Uterus (tissue), 4 donors: ENCODE measurements around the gene PPP2R3A. TPM values are rescaled to one million over a fixed set of nuclear protein-coding genes. Genes with fewer than 3 reads are reported as not detected.

Experiments used
- DNase-seq, 2 donors: peaks; one replicate each; pipeline ENCODE4 v3.0.0-alpha.2; 2019 to 2020
- H3K27ac ChIP-seq, 2 donors: fragments of 200-600 bp; sonication (generic); 1 replicate in 1 of 2; 2 replicates in 1 of 2; pipeline ENCODE4 v1.5.1; 2016 to 2018
- H3K27me3 ChIP-seq, 2 donors: fragments of 200-600 bp; sonication (generic); one replicate each; pipeline ENCODE4 v1.5.1; 2018 to 2019; ENCODE audit warnings: control low read depth in 1 of 2
- H3K36me3 ChIP-seq, 2 donors: fragments of 200-600 bp; sonication (generic); one replicate each; pipeline ENCODE4 v1.5.1; 2019; ENCODE audit warnings: control low read depth in 1 of 2
- H3K4me1 ChIP-seq, 2 donors: fragments of 200-600 bp; sonication (generic); one replicate each; pipeline ENCODE4 v1.5.1; 2018 to 2019; ENCODE audit warnings: control low read depth in 1 of 2
- H3K4me3 ChIP-seq, 2 donors: fragments of 200-600 bp; sonication (generic); 1 replicate in 1 of 2; 2 replicates in 1 of 2; pipeline ENCODE4 v1.5.1; 2018 to 2019; ENCODE audit warnings: mild to moderate bottlenecking in 1 of 2
- H3K9me3 ChIP-seq, 2 donors: fragments of 200-600 bp; sonication (generic); one replicate each; pipeline ENCODE4 v1.5.1; 2019; ENCODE audit warnings: control low read depth in 1 of 2
- POLR2A ChIP-seq, 2 donors: fragments of 450-650 bp; IDR thresholded peaks; one replicate each; pipeline ENCODE4 v1.6.1; 2016; ENCODE audit warnings: antibody characterized with exemption in 2 of 2, mild to moderate bottlenecking in 1 of 2, moderate library complexity in 1 of 2
- intact Hi-C: fragments of 100-400 bp; cut with DNase I; formaldehyde crosslinking; loops from one replicate; pipeline ENCODE4 v1.15.1; 2023; ENCODE audit warnings: low total_unique reads
- total RNA-seq, 4 donors: library from RNA; depleted of rRNA in 3 of 4; stranded (reverse); fragments of >200 nt in 3 of 4; gene quantifications; one replicate each; pipeline versions ENCODE4 v1.1.0 to v1.2.4, GENCODE V29; 2014 to 2023
- TF ChIP-seq, protein P1 (sequence below), 4 experiments: fragments of 200-600 bp in 2 of 4; fragments of 450-650 bp in 2 of 4; sonication (generic) in 2 of 4; IDR thresholded peaks; one replicate each; pipeline ENCODE4 v1.5.1; 2016 to 2019; ENCODE audit warnings: antibody characterized with exemption in 4 of 4, mild to moderate bottlenecking in 2 of 4, moderate library complexity in 1 of 4
- donor health status: DM: yes; HTN: yes; CAD: no.

Gene PPP2R3A
- total RNA-seq, 4 donors from 2014 or later: 8.5 to 22.9 (median 18.1) TPM

- Histone ChIP-seq H3K27ac (no peak overlapping the region), H3K4me3 (no peak overlapping the region), H3K27me3 (no peaks in the 10 kb centered on the region), H3K4me1 (peaks cover 0 to 6% of the 10 kb centered on the region in 2 donors), H3K9me3 (no peaks in the 10 kb centered on the region), H3K36me3 (no peaks in the 10 kb centered on the region)
- DNase-seq: no peak
- intact Hi-C loops: no loop called here
- TF ChIP-seq POLR2A (IDR thresholded peaks at IDR 0.05): no peak
- TF ChIP-seq, protein P1, sequence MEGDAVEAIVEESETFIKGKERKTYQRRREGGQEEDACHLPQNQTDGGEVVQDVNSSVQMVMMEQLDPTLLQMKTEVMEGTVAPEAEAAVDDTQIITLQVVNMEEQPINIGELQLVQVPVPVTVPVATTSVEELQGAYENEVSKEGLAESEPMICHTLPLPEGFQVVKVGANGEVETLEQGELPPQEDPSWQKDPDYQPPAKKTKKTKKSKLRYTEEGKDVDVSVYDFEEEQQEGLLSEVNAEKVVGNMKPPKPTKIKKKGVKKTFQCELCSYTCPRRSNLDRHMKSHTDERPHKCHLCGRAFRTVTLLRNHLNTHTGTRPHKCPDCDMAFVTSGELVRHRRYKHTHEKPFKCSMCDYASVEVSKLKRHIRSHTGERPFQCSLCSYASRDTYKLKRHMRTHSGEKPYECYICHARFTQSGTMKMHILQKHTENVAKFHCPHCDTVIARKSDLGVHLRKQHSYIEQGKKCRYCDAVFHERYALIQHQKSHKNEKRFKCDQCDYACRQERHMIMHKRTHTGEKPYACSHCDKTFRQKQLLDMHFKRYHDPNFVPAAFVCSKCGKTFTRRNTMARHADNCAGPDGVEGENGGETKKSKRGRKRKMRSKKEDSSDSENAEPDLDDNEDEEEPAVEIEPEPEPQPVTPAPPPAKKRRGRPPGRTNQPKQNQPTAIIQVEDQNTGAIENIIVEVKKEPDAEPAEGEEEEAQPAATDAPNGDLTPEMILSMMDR (IDR thresholded peaks at IDR 0.05): no peak
Observed at GRCh38 chr3:136146981-136147729, 181.6 kb downstream of the PPP2R3A start.

- no peak for DNase-seq
- intact Hi-C loops: no loop called here
- Histone ChIP-seq H3K4me1 (no peaks in the 10 kb centered on the region), H3K27ac (no peak overlapping the region), H3K4me3 (no peak overlapping the region), H3K27me3 (no peaks in the 10 kb centered on the region), H3K9me3 (no peaks in the 10 kb centered on the region), H3K36me3 (no peaks in the 10 kb centered on the region)
- TF ChIP-seq, protein P1 (IDR thresholded peaks at IDR 0.05): no peak
- TF ChIP-seq POLR2A (IDR thresholded peaks at IDR 0.05): no peak
Observed at GRCh38 chr3:136149667-136150066, 184.1 kb downstream of the PPP2R3A start.

- TF ChIP-seq, protein P1 (IDR thresholded peaks at IDR 0.05): no peak
- no peak for TF ChIP-seq POLR2A (IDR thresholded peaks at IDR 0.05)
- intact Hi-C loops: no loop called here
- no peak for DNase-seq
- H3K4me3 ChIP-seq: no peak overlapping the region
- H3K36me3 ChIP-seq: no peaks in the 10 kb centered on the region
- no peaks in the 10 kb centered on the region for H3K27me3 ChIP-seq
- H3K4me1 ChIP-seq: no peaks in the 10 kb centered on the region
- H3K27ac ChIP-seq: no peak overlapping the region
- H3K9me3 ChIP-seq: no peaks in the 10 kb centered on the region
Observed at GRCh38 chr3:136151219-136151618, 185.7 kb downstream of the PPP2R3A start.

DNA sequence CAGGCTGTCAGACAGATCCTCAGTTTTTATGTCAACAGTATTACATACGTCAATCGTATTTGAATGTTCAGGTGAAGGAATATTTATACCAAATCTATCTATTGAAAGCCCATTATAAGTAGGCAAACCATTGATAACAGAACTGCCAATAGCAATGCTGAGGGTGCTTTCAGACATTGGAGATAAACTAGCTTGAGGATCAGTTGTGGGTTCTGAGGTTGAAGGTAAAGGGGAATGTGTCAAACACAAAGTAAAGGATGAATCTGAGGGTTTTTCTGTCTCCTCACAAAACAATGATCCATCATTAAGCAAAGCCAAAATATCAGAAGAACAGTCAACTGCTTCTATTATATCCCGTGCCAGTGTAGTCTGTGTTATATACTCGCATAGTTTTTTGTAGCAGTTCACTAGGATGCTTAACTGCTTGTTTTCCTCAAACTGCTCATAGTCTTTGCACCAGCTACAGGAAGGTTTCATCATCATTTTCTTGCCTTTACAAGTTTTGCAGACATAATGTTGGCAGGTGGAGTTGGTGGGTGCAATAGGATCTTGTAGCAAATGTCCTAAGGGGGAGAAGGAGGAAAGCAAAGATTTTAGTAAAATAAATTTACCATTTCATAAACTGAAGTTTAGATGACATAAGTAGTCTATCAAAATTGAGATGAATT is 186.8 kb downstream of the PPP2R3A start:
- H3K27ac ChIP-seq: no peak overlapping the region
- H3K4me1 ChIP-seq: no peaks in the 10 kb centered on the region
- H3K9me3 ChIP-seq: no peaks in the 10 kb centered on the region
- H3K4me3 ChIP-seq: no peak overlapping the region
- intact Hi-C loops: no loop called here
- no peaks in the 10 kb centered on the region for H3K27me3 ChIP-seq
- no peak for TF ChIP-seq POLR2A (IDR thresholded peaks at IDR 0.05)
- TF ChIP-seq, protein P1 (IDR thresholded peaks at IDR 0.05): no peak
- no peak for DNase-seq
- H3K36me3 ChIP-seq: no peaks in the 10 kb centered on the region

- H3K36me3 ChIP-seq: no peaks in the 10 kb centered on the region
- no peak overlapping the region for H3K4me3 ChIP-seq
- no peak overlapping the region for H3K27ac ChIP-seq
- H3K9me3 ChIP-seq: no peaks in the 10 kb centered on the region
- no peaks in the 10 kb centered on the region for H3K4me1 ChIP-seq
- no peak for TF ChIP-seq POLR2A (IDR thresholded peaks at IDR 0.05)
- TF ChIP-seq, protein P1 (IDR thresholded peaks at IDR 0.05): no peak
- DNase-seq: no peak
- H3K27me3 ChIP-seq: no peaks in the 10 kb centered on the region
- intact Hi-C loops: no loop called here
Observed at GRCh38 chr3:136152963-136153362, 187.4 kb downstream of the PPP2R3A start.
